ENCODE data around the gene ADARB2. TPM values are rescaled to one million over a fixed set of nuclear protein-coding genes. Genes with fewer than 3 reads are reported as not detected.

The ADARB2 gene
- total RNA-seq, 4 donors from 2014 or later, result 0.13 to 6.1 (median 0.57) TPM

- no peak for DNase-seq (ENCODE audit: low spot score)
- TF ChIP-seq, protein P1, sequence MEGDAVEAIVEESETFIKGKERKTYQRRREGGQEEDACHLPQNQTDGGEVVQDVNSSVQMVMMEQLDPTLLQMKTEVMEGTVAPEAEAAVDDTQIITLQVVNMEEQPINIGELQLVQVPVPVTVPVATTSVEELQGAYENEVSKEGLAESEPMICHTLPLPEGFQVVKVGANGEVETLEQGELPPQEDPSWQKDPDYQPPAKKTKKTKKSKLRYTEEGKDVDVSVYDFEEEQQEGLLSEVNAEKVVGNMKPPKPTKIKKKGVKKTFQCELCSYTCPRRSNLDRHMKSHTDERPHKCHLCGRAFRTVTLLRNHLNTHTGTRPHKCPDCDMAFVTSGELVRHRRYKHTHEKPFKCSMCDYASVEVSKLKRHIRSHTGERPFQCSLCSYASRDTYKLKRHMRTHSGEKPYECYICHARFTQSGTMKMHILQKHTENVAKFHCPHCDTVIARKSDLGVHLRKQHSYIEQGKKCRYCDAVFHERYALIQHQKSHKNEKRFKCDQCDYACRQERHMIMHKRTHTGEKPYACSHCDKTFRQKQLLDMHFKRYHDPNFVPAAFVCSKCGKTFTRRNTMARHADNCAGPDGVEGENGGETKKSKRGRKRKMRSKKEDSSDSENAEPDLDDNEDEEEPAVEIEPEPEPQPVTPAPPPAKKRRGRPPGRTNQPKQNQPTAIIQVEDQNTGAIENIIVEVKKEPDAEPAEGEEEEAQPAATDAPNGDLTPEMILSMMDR (IDR thresholded peaks at IDR 0.05), result no peak
- ATAC-seq (ENCODE audit: low FRiP score), result no peak
These were observed 287.6 kb downstream of the ADARB2 start for GRCh38 chr10:1449572-1450205.

GRCh38 chr10:1449021-1449420, 288.3 kb downstream of the ADARB2 start:
- ATAC-seq (ENCODE audit: low FRiP score), result no peak

DNA sequence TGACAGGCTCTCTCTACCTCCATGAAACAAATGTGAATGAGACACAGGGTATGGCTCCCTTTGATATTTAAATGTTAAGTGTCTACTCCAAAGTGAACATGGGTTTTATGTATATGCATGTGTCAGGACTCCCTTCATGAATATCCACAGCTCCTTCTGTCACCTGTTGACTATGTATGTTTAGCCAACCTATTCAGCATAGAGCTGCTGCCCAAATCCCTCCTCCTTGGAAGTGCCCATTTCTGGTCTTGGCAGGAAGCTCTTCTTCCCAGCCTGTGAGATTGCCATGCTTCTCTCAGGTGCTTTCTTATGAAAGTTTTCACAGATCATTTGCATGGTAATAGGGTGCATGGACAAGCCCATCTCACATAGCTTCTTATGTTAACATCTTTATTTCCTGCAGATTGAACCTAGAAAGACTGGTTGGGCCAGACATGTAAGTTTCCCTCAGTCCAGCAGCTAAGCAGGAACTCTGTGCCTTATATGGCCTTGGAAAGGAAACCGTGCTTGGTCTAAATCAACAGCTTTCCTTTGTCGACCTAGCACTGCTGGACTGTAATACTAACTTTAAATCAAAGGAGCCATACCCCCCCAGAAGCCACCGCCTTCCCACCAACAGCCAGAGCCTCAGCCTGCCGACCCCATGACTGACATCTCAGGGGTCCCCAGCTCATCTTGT, 288.9 kb downstream of the ADARB2 start:
- DNase-seq (ENCODE audit: low spot score) (no peak), ATAC-seq (ENCODE audit: low FRiP score) (no peak)
- TF ChIP-seq, protein P1 (IDR thresholded peaks at IDR 0.05), result no peak

More at GRCh38 chr10:1449021-1449420, 288.3 kb downstream of the ADARB2 start:
- TF ChIP-seq, protein P1 (IDR thresholded peaks at IDR 0.05), result no peak
- no peak for DNase-seq (ENCODE audit: low spot score)

DNA sequence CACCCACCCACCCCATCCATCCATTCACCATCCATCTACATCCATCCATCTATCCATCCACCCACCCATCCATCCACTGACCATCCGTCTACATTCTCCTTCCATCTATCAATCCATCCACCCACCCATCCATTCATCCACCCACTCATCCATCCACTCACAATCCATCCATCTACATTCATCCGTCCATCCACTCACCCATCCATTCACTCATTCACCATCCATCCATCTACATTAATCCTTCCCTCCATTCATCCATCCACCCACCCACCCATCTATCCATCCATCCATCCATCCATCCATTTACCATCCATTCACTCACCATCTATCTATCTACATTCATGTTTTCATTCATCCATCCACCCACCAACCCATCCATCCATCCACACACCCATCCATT, 292.5 kb downstream of the ADARB2 start:
- no peak for DNase-seq (ENCODE audit: low spot score)
- TF ChIP-seq, protein P1 (IDR thresholded peaks at IDR 0.05), result no peak
- ATAC-seq (ENCODE audit: low FRiP score), result no peak

GRCh38 chr10:1440897-1441296, 296.4 kb downstream of the ADARB2 start:
- ATAC-seq (ENCODE audit: low FRiP score) (no peak), DNase-seq (ENCODE audit: low spot score) (no peak)
- TF ChIP-seq, protein P1 (IDR thresholded peaks at IDR 0.05), result no peak

DNA sequence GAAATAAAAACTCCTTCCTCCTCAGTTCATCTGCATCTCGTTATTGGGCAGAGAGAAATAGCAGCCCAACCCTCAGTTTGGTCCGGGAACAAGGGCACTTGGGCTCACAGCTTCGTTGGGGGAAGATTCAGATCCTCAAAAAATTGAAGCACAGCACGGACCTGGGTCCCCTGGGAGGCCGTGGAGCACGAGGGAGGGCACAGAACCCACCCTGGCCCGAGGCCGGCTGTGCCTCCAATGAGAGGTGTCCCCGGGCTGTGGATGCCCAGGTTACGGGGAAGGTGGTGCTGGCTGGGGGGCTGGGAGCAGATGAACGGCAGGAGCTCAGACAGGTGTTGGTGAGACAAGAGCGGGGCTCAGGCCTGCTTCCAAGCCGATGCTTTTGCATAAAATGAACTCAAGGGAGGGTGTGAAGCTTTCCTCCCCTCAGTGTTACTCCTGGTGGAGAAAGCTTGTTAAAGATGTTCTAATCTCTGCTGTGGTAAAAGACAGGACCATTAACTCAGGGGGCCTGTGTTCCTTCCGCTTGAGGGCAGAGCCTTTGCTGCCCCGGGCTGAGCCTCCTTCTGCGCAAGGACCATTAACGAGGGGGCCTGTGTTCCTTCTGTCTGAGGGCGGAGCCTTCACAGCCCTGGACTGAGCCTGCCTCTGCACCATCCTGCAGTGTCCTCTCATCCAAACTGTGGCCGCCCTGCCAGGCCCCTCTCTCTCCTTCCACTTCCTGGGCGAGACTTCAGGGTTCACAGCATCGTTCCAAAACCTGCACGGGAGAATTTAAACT, 302.2 kb downstream of the ADARB2 start:
- DNase-seq (ENCODE audit: low spot score) (no peak), ATAC-seq (ENCODE audit: low FRiP score) (no peak)
- TF ChIP-seq, protein P1 (IDR thresholded peaks at IDR 0.05), result no peak
